PFSK-1 (cell line): Measurements from ENCODE around the gene GSDME.

Experiments used
- FOXP2 ChIP-seq: optimal IDR thresholded peaks from 2 replicates; pipeline ENCODE3; 2011; ENCODE audit warnings: borderline replicate concordance, control low read depth, inconsistent platforms; ENCODE audit not compliant: insufficient read depth; ENCODE audit errors: extremely low read length, extremely low read depth
- POLR2AphosphoS5 ChIP-seq: IDR thresholded peaks from 2 replicates; pipeline ENCODE4 v1.6.1; 2012; ENCODE audit warnings: low read depth, mild to moderate bottlenecking, control low read depth, low read length, moderate library complexity
- SIN3A ChIP-seq: IDR thresholded peaks from 2 replicates; pipeline ENCODE4 v1.6.1; 2012; ENCODE audit warnings: mild to moderate bottlenecking, low read length, moderate library complexity, borderline replicate concordance; ENCODE audit not compliant: insufficient read depth
- TAF1 ChIP-seq: IDR thresholded peaks from 2 replicates; pipeline ENCODE4 v1.6.1; 2012; ENCODE audit warnings: low read length, control low read depth, borderline replicate concordance; ENCODE audit not compliant: insufficient read depth
- TF ChIP-seq, protein P1 (sequence below), 2 experiments: IDR thresholded peaks; 2 replicates each; pipeline versions ENCODE4 v1.6.1 to v1.8.0; 2011 to 2012; ENCODE audit warnings: low read depth in 2 of 2, low read length in 2 of 2, control low read depth in 1 of 2, inconsistent platforms in 1 of 2, mild to moderate bottlenecking in 1 of 2, moderate library complexity in 1 of 2; ENCODE audit not compliant: insufficient read depth in 1 of 2

DNA sequence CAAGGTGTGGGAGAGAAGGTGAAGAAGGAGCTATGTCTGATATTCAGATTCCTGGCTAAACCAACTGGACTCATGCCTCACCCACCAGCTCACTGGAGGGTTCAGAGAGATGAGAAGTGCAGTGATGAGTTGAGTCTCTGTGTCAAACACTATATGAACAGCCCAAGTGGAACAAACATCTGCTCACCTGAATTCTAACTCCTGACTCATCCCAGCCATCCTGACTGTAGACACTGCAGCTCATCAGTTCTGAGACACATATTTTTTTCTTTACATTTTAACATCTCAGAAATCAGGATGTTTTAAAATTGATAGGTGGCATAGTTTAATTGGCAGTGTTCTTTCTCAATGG lies 27.3 kb downstream of the GSDME start:
- TF ChIP-seq POLR2AphosphoS5: no peak
- no peak for TF ChIP-seq TAF1
- TF ChIP-seq, protein P1, sequence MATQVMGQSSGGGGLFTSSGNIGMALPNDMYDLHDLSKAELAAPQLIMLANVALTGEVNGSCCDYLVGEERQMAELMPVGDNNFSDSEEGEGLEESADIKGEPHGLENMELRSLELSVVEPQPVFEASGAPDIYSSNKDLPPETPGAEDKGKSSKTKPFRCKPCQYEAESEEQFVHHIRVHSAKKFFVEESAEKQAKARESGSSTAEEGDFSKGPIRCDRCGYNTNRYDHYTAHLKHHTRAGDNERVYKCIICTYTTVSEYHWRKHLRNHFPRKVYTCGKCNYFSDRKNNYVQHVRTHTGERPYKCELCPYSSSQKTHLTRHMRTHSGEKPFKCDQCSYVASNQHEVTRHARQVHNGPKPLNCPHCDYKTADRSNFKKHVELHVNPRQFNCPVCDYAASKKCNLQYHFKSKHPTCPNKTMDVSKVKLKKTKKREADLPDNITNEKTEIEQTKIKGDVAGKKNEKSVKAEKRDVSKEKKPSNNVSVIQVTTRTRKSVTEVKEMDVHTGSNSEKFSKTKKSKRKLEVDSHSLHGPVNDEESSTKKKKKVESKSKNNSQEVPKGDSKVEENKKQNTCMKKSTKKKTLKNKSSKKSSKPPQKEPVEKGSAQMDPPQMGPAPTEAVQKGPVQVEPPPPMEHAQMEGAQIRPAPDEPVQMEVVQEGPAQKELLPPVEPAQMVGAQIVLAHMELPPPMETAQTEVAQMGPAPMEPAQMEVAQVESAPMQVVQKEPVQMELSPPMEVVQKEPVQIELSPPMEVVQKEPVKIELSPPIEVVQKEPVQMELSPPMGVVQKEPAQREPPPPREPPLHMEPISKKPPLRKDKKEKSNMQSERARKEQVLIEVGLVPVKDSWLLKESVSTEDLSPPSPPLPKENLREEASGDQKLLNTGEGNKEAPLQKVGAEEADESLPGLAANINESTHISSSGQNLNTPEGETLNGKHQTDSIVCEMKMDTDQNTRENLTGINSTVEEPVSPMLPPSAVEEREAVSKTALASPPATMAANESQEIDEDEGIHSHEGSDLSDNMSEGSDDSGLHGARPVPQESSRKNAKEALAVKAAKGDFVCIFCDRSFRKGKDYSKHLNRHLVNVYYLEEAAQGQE (IDR thresholded peaks at IDR 0.05; ENCODE audit: insufficient read depth in 1 of 2, low read depth in 2 of 2, low read length in 2 of 2): no peak
- TF ChIP-seq SIN3A: no peak
- TF ChIP-seq FOXP2: no peak
